Measurements from ENCODE around the gene GFOD1.

GFOD1 gene

GRCh38 chr6:13362412-13362811, 125.0 kb downstream of the GFOD1 start:
- H3K4me3 ChIP-seq (ENCODE audit: low read depth, low read length), result no peak overlapping the region
- TF ChIP-seq CTCF (conservative IDR thresholded peaks at IDR 0.05; ENCODE audit: low read depth, low read length), result no peak
- DNase-seq (ENCODE audit: low read depth), result peak; percentile 46

- H3K4me3 ChIP-seq (ENCODE audit: low read depth, low read length), result no peak overlapping the region
- peak; percentile 32 for DNase-seq (ENCODE audit: low read depth)
- TF ChIP-seq CTCF (conservative IDR thresholded peaks at IDR 0.05; ENCODE audit: low read depth, low read length), result no peak
Measured at GRCh38 chr6:13360671-13361540, 126.5 kb downstream of the GFOD1 start.

GRCh38 chr6:13359287-13359686, 128.1 kb downstream of the GFOD1 start:
- H3K4me3 ChIP-seq (ENCODE audit: low read depth, low read length), result no peak overlapping the region
- no peak for DNase-seq (ENCODE audit: low read depth)
- no peak for TF ChIP-seq CTCF (conservative IDR thresholded peaks at IDR 0.05; ENCODE audit: low read depth, low read length)

GRCh38 chr6:13358511-13358910, 128.9 kb downstream of the GFOD1 start:
- DNase-seq (ENCODE audit: low read depth), result no peak
- H3K4me3 ChIP-seq (ENCODE audit: low read depth, low read length), result no peak overlapping the region
- no peak for TF ChIP-seq CTCF (conservative IDR thresholded peaks at IDR 0.05; ENCODE audit: low read depth, low read length)

GRCh38 chr6:13357551-13358075, 129.8 kb downstream of the GFOD1 start:
- peak; percentile 31 for DNase-seq (ENCODE audit: low read depth)
- no peak overlapping the region for H3K4me3 ChIP-seq (ENCODE audit: low read depth, low read length)
- peak; percentile 7 for TF ChIP-seq CTCF (conservative IDR thresholded peaks at IDR 0.05; ENCODE audit: low read depth, low read length)

GRCh38 chr6:13355999-13356785, 131.2 kb downstream of the GFOD1 start:
- no peak for TF ChIP-seq CTCF (conservative IDR thresholded peaks at IDR 0.05; ENCODE audit: low read depth, low read length)
- H3K4me3 ChIP-seq (ENCODE audit: low read depth, low read length), result no peak overlapping the region
- DNase-seq (ENCODE audit: low read depth), result no peak

Data from choroid plexus epithelial cell (primary cell).